Measurements from ENCODE around the gene SLC7A1.

SLC7A1 gene

GRCh38 chr13:29546662-29547061, 48.8 kb downstream of the SLC7A1 start:
- H3K4me3 ChIP-seq (ENCODE audit: low read depth, low read length) = no peak overlapping the region
- no peak for TF ChIP-seq CTCF (IDR thresholded peaks at IDR 0.05; ENCODE audit: low read depth, low read length)
- H3K27me3 ChIP-seq = no peaks in the 10 kb centered on the region
- no peak for DNase-seq
- H3K4me1 ChIP-seq = peaks cover 10% of the 10 kb centered on the region
- no peaks in the 10 kb centered on the region for H3K9me3 ChIP-seq
- H3K36me3 ChIP-seq = peaks cover 51% of the 10 kb centered on the region

- H3K27me3 ChIP-seq = no peaks in the 10 kb centered on the region
- H3K9me3 ChIP-seq = no peaks in the 10 kb centered on the region
- no peak for TF ChIP-seq CTCF (IDR thresholded peaks at IDR 0.05; ENCODE audit: low read depth, low read length)
- no peak overlapping the region for H3K4me3 ChIP-seq (ENCODE audit: low read depth, low read length)
- H3K36me3 ChIP-seq = peaks cover 50% of the 10 kb centered on the region
- H3K4me1 ChIP-seq = peaks cover 10% of the 10 kb centered on the region
- no peak for DNase-seq
Observed at GRCh38 chr13:29545988-29546387, 49.5 kb downstream of the SLC7A1 start.

- peaks cover 1% of the 10 kb centered on the region for H3K4me1 ChIP-seq
- H3K9me3 ChIP-seq = no peaks in the 10 kb centered on the region
- peaks cover 35% of the 10 kb centered on the region for H3K36me3 ChIP-seq
- H3K4me3 ChIP-seq (ENCODE audit: low read depth, low read length) = no peak overlapping the region
- no peaks in the 10 kb centered on the region for H3K27me3 ChIP-seq
- peak; percentile 29 for DNase-seq
- TF ChIP-seq CTCF (IDR thresholded peaks at IDR 0.05; ENCODE audit: low read depth, low read length) = no peak
Observed at GRCh38 chr13:29543230-29544215, 52.0 kb downstream of the SLC7A1 start.

GRCh38 chr13:29542381-29542780, 53.1 kb downstream of the SLC7A1 start:
- peaks cover 3% of the 10 kb centered on the region; the same call in 1 of the 2 replicates for H3K4me1 ChIP-seq

GRCh38 chr13:29541400-29541799, 54.1 kb downstream of the SLC7A1 start:
- H3K36me3 ChIP-seq = peaks cover 36% of the 10 kb centered on the region
- H3K4me1 ChIP-seq = peaks cover 12% of the 10 kb centered on the region
- H3K27me3 ChIP-seq = no peaks in the 10 kb centered on the region
- no peak overlapping the region for H3K4me3 ChIP-seq (ENCODE audit: low read depth, low read length)
- no peak for TF ChIP-seq CTCF (IDR thresholded peaks at IDR 0.05; ENCODE audit: low read depth, low read length)
- H3K9me3 ChIP-seq = no peaks in the 10 kb centered on the region
- DNase-seq = no peak

More at GRCh38 chr13:29542381-29542780, 53.1 kb downstream of the SLC7A1 start:
- H3K27me3 ChIP-seq = no peaks in the 10 kb centered on the region
- H3K9me3 ChIP-seq = no peaks in the 10 kb centered on the region
- peaks cover 30% of the 10 kb centered on the region for H3K36me3 ChIP-seq
- H3K4me3 ChIP-seq (ENCODE audit: low read depth, low read length) = no peak overlapping the region
- TF ChIP-seq CTCF (IDR thresholded peaks at IDR 0.05; ENCODE audit: low read depth, low read length) = no peak
- no peak for DNase-seq

GRCh38 chr13:29540799-29541198, 54.7 kb downstream of the SLC7A1 start:
- DNase-seq = no peak
- TF ChIP-seq CTCF (IDR thresholded peaks at IDR 0.05; ENCODE audit: low read depth, low read length) = no peak
- H3K27me3 ChIP-seq = no peaks in the 10 kb centered on the region
- no peak overlapping the region for H3K4me3 ChIP-seq (ENCODE audit: low read depth, low read length)
- H3K4me1 ChIP-seq = peaks cover 12% of the 10 kb centered on the region
- no peaks in the 10 kb centered on the region for H3K9me3 ChIP-seq
- H3K36me3 ChIP-seq = peaks cover 34% of the 10 kb centered on the region
